ENCODE measurements around the gene CLP1. TPM values are rescaled to one million over a fixed set of nuclear protein-coding genes. Genes with fewer than 3 reads are reported as not detected.
"Not testable (repeated sequence)": the region's sequence is repeated elsewhere in the genome, so short reads cannot be mapped to it uniquely, and the experiment has no call there.

Gene CLP1
- total and polyA plus RNA-seq, 12 donors, result 5.5 to 21.1 (median 11.5) TPM

- Histone ChIP-seq H3K4me1 (replicated peaks in 1 of 2) (peaks cover 7 to 9% of the 10 kb centered on the region in 2 donors), H3K4me3 (no peak overlapping the region), H3K9me3 (replicated peaks in 1 of 3) (no peaks in the 10 kb centered on the region), H3K27ac (no peak overlapping the region), H3K27me3 (no peaks in the 10 kb centered on the region), H3K36me3 (replicated peaks in 1 of 2) (peaks cover 0 to 86% of the 10 kb centered on the region in 2 donors)
- TF ChIP-seq POLR2A (IDR thresholded peaks at IDR 0.05), result no peak
- TF ChIP-seq CTCF (IDR thresholded peaks at IDR 0.05), result no peak
- 88 to 92% (median 90%) methylated on average over 10 of the region's 10 CpGs for WGBS, 4 donors
- intact Hi-C loops (cut with DNase I), result no loop called here
- no peak for DNase-seq
These were observed 42.3 kb downstream of the CLP1 start for GRCh38 chr11:57699813-57700212.

GRCh38 chr11:57700425-57700824, 42.9 kb downstream of the CLP1 start:
- Histone ChIP-seq H3K36me3 (replicated peaks in 1 of 2) (peaks cover 0 to 83% of the 10 kb centered on the region in 2 donors), H3K27me3 (no peaks in the 10 kb centered on the region)

GRCh38 chr11:57703341-57703740, 45.8 kb downstream of the CLP1 start:
- Histone ChIP-seq H3K36me3 (replicated peaks in 1 of 2) (peaks cover 0 to 56% of the 10 kb centered on the region in 2 donors), H3K27ac (peak overlapping the region in 3 of 5 donors; percentile 35 to 69 (median 61)), H3K9me3 (replicated peaks in 1 of 3) (no peaks in the 10 kb centered on the region), H3K4me3 (no peak overlapping the region), H3K4me1 (replicated peaks in 1 of 2) (peaks cover 7 to 9% of the 10 kb centered on the region in 2 donors), H3K27me3 (no peaks in the 10 kb centered on the region)
- no peak for DNase-seq
- 75 to 88% (median 79%) methylated on average over 4 of the region's 4 CpGs for WGBS, 4 donors
- TF ChIP-seq POLR2A (IDR thresholded peaks at IDR 0.05), result no peak
- TF ChIP-seq CTCF (IDR thresholded peaks at IDR 0.05), result no peak
- intact Hi-C loops (cut with DNase I), result no loop called here

More at GRCh38 chr11:57700425-57700824, 42.9 kb downstream of the CLP1 start:
- Histone ChIP-seq H3K4me3 (no peak overlapping the region), H3K4me1 (replicated peaks in 1 of 2) (peaks cover 7 to 9% of the 10 kb centered on the region in 2 donors), H3K9me3 (replicated peaks in 1 of 3) (no peaks in the 10 kb centered on the region), H3K27ac (no peak overlapping the region)
- DNase-seq, result no peak
- TF ChIP-seq CTCF (IDR thresholded peaks at IDR 0.05) (no peak), POLR2A (IDR thresholded peaks at IDR 0.05) (no peak)
- WGBS, 4 donors, result 62 to 73% (median 68%) methylated on average over 3 of the region's 3 CpGs
- intact Hi-C loops (cut with DNase I), result no loop called here

GRCh38 chr11:57704932-57705331, 47.4 kb downstream of the CLP1 start:
- no peak for TF ChIP-seq POLR2A (IDR thresholded peaks at IDR 0.05)
- TF ChIP-seq CTCF (IDR thresholded peaks at IDR 0.05), result no peak
- H3K27ac ChIP-seq, result no peak overlapping the region
- WGBS, 4 donors, result 79 to 88% (median 82%) methylated on average over 6 of the region's 6 CpGs
- intact Hi-C loops (cut with DNase I), result no loop called here
- H3K4me1 ChIP-seq (replicated peaks in 1 of 2), result peaks cover 7 to 9% of the 10 kb centered on the region in 2 donors
- DNase-seq, result no peak
- no peak overlapping the region for H3K4me3 ChIP-seq
- no peaks in the 10 kb centered on the region for H3K27me3 ChIP-seq
- no peaks in the 10 kb centered on the region for H3K9me3 ChIP-seq (replicated peaks in 1 of 3)
- peaks cover 0 to 40% of the 10 kb centered on the region in 2 donors for H3K36me3 ChIP-seq (replicated peaks in 1 of 2)

GRCh38 chr11:57705432-57705831, 47.9 kb downstream of the CLP1 start:
- DNase-seq; H3K27ac ChIP-seq; H3K27me3 ChIP-seq; H3K4me3 ChIP-seq; H3K9me3 ChIP-seq (replicated peaks in 1 of 3); intact Hi-C loops (cut with DNase I): not testable (repeated sequence)
- Histone ChIP-seq H3K4me1 (replicated peaks in 1 of 2) (peaks cover 7 to 14% of the 10 kb centered on the region in 2 donors), H3K36me3 (replicated peaks in 1 of 2) (peaks cover 0 to 36% of the 10 kb centered on the region in 2 donors)
- 86 to 94% (median 90%) methylated on average over 8 of the region's 8 CpGs for WGBS, 4 donors
